K562 (cell line): ENCODE measurements around the gene RPAP2. TPM values are rescaled to one million over a fixed set of nuclear protein-coding genes. Genes with fewer than 3 reads are reported as not detected.
A peak's percentile ranks its signal among the peaks of the same experiment; 100 is the strongest.

Source experiments
- ATF1 ChIP-seq, 2 experiments: fragments of 450-650 bp in 1 of 2; IDR thresholded peaks; 2 replicates each; pipeline ENCODE4 v1.6.1; 2016; ENCODE audit warnings: missing compliant biosample characterization in 1 of 2, missing genetic modification characterization in 1 of 2
- ATF4 ChIP-seq: fragments of 450-650 bp; formaldehyde crosslinking; IDR thresholded peaks from 2 replicates; pipeline ENCODE4 v1.4.0; 2022; ENCODE audit warnings: mild to moderate bottlenecking, moderate library complexity
- BCOR ChIP-seq: fragments of 450-650 bp; IDR thresholded peaks from 2 replicates; pipeline ENCODE4 v1.6.1; 2016
- BRD9 ChIP-seq: fragments of 450-650 bp; IDR thresholded peaks from 2 replicates; pipeline ENCODE4 v1.6.1; 2018; ENCODE audit warnings: low read depth; ENCODE audit not compliant: partially characterized antibody
- CAMTA2 ChIP-seq: fragments of 250-450 bp; sonication (Bioruptor Pico); conservative IDR thresholded peaks from 2 replicates; pipeline ENCODE4 v1.5.1; 2022
- CTBP1 ChIP-seq: fragments of 450-650 bp; IDR thresholded peaks from 2 replicates; pipeline ENCODE4 v1.6.1; 2016; ENCODE audit warnings: borderline replicate concordance
- E2F6 ChIP-seq, 2 experiments: IDR thresholded peaks; 2 replicates each; pipeline ENCODE4 v1.6.1; 2011; ENCODE audit warnings: borderline replicate concordance in 1 of 2, control low read depth in 1 of 2, low read depth in 1 of 2, low read length in 1 of 2, mild to moderate bottlenecking in 1 of 2, mixed read lengths in 1 of 2, moderate library complexity in 1 of 2; ENCODE audit not compliant: insufficient read depth in 1 of 2, insufficient read length in 1 of 2, poor library complexity in 1 of 2, severe bottlenecking in 1 of 2; ENCODE audit errors: extremely low read depth in 1 of 2
- EHMT2 ChIP-seq: fragments of 450-650 bp; IDR thresholded peaks from 2 replicates; pipeline ENCODE4 v1.6.1; 2018; ENCODE audit warnings: antibody characterized with exemption
- ESRRA ChIP-seq: fragments of 450-650 bp; IDR thresholded peaks from 2 replicates; pipeline ENCODE4 v1.6.1; 2014; ENCODE audit warnings: low read depth, mild to moderate bottlenecking, moderate library complexity, borderline replicate concordance
- ETV5 ChIP-seq: sonication (generic); formaldehyde crosslinking; IDR thresholded peaks from 2 replicates; pipeline ENCODE4 v1.4.0; 2020; ENCODE audit warnings: low read depth, mild to moderate bottlenecking, missing genetic modification reagents
- FOS ChIP-seq: IDR thresholded peaks from 3 replicates; pipeline ENCODE4 v1.6.1; 2011; ENCODE audit not compliant: insufficient read length; ENCODE audit errors: extremely low read depth
- FOXJ2 ChIP-seq: fragments of 200-800 bp; sonication (Bioruptor generic); IDR thresholded peaks from 2 replicates; pipeline ENCODE4 v1.6.1; 2016; ENCODE audit warnings: missing genetic modification characterization, missing compliant biosample characterization
- GTF2E2 ChIP-seq: fragments of 200-800 bp; sonication (Bioruptor generic); IDR thresholded peaks from 2 replicates; pipeline ENCODE4 v1.6.1; 2016; ENCODE audit warnings: missing genetic modification characterization, missing compliant biosample characterization
- IRF1 ChIP-seq: sonication (generic); formaldehyde crosslinking; IDR thresholded peaks from 2 replicates; pipeline ENCODE4 v1.8.0; 2022; ENCODE audit warnings: missing genetic modification reagents, mild to moderate bottlenecking, borderline replicate concordance
- NR2C1 ChIP-seq, 2 experiments: fragments of 450-650 bp; IDR thresholded peaks; 2 replicates each; pipeline ENCODE4 v1.6.1; 2017; ENCODE audit warnings: mild to moderate bottlenecking in 2 of 2, antibody characterized with exemption in 1 of 2, inconsistent platforms in 1 of 2, missing compliant biosample characterization in 1 of 2, missing genetic modification characterization in 1 of 2
- SIN3A ChIP-seq, 2 experiments: fragments of 150-350 bp in 1 of 2; IDR thresholded peaks; 2 replicates each; pipeline ENCODE4 v1.6.1; 2011 to 2016; ENCODE audit warnings: borderline replicate concordance in 2 of 2, low read depth in 2 of 2, low read length in 2 of 2, mild to moderate bottlenecking in 2 of 2, moderate library complexity in 2 of 2; ENCODE audit not compliant: control insufficient read depth in 1 of 2
- SIX5 ChIP-seq, 2 experiments: IDR thresholded peaks; 2 replicates each; pipeline ENCODE4 v1.6.1; 2011; ENCODE audit warnings: low read length in 2 of 2, borderline replicate concordance in 1 of 2, low read depth in 1 of 2, mild to moderate bottlenecking in 1 of 2, moderate library complexity in 1 of 2; ENCODE audit not compliant: insufficient read depth in 1 of 2
- TBL1XR1 ChIP-seq, 2 experiments: IDR thresholded peaks; 2 replicates each; pipeline ENCODE4 v1.6.1; 2012; ENCODE audit warnings: improper control_type of control experiment in 2 of 2, low read length in 2 of 2, mild to moderate bottlenecking in 1 of 2
- TEAD1 ChIP-seq, 2 experiments: fragments of 450-650 bp in 1 of 2; sonication (generic) in 1 of 2; formaldehyde crosslinking; IDR thresholded peaks; 2 replicates each; pipeline versions ENCODE4 v1.4.0 to v1.8.0; 2020 to 2022; ENCODE audit warnings: mild to moderate bottlenecking in 2 of 2, missing genetic modification reagents in 1 of 2
- TRIM28 ChIP-seq: fragments of 450-650 bp; IDR thresholded peaks from 2 replicates; pipeline ENCODE4 v1.6.1; 2017
- ZBTB1 ChIP-seq: sonication (generic); formaldehyde crosslinking; IDR thresholded peaks from 2 replicates; pipeline ENCODE4 v1.8.1; 2023; ENCODE audit warnings: missing genetic modification reagents, low read depth, mild to moderate bottlenecking, borderline replicate concordance
- ZC3H11A ChIP-seq: IDR thresholded peaks from 2 replicates; pipeline ENCODE4 v1.6.1; 2012; ENCODE audit warnings: low read depth, low read length, improper control_type of control experiment
- ZFPM2 ChIP-seq: fragments of 250-450 bp; sonication (Bioruptor Pico); IDR thresholded peaks from 2 replicates; pipeline ENCODE4 v1.5.1; 2022; ENCODE audit warnings: mild to moderate bottlenecking
- ZNF212 ChIP-seq: fragments of 450-650 bp; formaldehyde crosslinking; IDR thresholded peaks from 2 replicates; pipeline ENCODE4 v1.4.0; 2020; ENCODE audit warnings: mild to moderate bottlenecking
- ZNF274 ChIP-seq: IDR thresholded peaks from 2 replicates; pipeline ENCODE4 v1.6.1; 2011; ENCODE audit warnings: low read depth, mild to moderate bottlenecking, low read length, moderate library complexity, borderline replicate concordance
- polyA plus RNA-seq, 8 experiments: library from polyadenylated mRNA; depleted of rRNA in 4 of 8; stranded (reverse) in 5 of 8; unstranded in 3 of 8; fragments of >200 nt; fragmentation: Nextera tagmentation in 2 of 8; fragmentation: Illumina TruSeq in 1 of 8; extraction: Ambion mirVana in 2 of 8; extraction: Trizol in 1 of 8; gene quantifications; 2 replicates each; pipeline versions ENCODE4 v1.2.1 to v1.2.3, GENCODE V29; 2011 to 2014; ENCODE audit warnings: inconsistent platforms in 1 of 8, missing spikeins in 1 of 8
- total RNA-seq, 7 experiments: library from RNA; depleted of rRNA in 6 of 7; stranded (reverse); fragments of >200 nt in 6 of 7; fragmentation: Illumina TruSeq in 2 of 7; extraction: Trizol in 2 of 7; gene quantifications; 2 replicates each; pipeline versions ENCODE4 v1.2.1 to v1.2.3, GENCODE V29; 2011 to 2021; ENCODE audit warnings: low replicate concordance in 1 of 7

RPAP2 gene
- total and polyA plus RNA-seq, 9 of the 15 experiments (the other 6 are each of a cell fraction or from before 2014, with no cell fraction given), result 6.2 to 41.7 (median 28.7) TPM

- TF ChIP-seq SIX5 (IDR thresholded peaks at IDR 0.05; ENCODE audit: borderline replicate concordance in 1 of 2, insufficient read depth in 1 of 2, low read depth in 1 of 2, low read length in 2 of 2), result no peak
- no peak for TF ChIP-seq BRD9
- TF ChIP-seq BCOR, result 0 out of 2 replicates have a peak, but pooled peaks have one; percentile 51
- TF ChIP-seq CAMTA2 (CRISPR knock-in tag), result no peak
- TF ChIP-seq ZNF274, result no peak
- no peak for TF ChIP-seq ATF1 (CRISPR knock-in tag; IDR thresholded peaks at IDR 0.05)
- TF ChIP-seq ATF1 (tag; IDR thresholded peaks at IDR 0.05), result peak; percentile 87
- peak; percentile 21; the same call in 1 of the 2 replicates for TF ChIP-seq ETV5
- TF ChIP-seq ZNF212, result no peak
- TF ChIP-seq NR2C1 (IDR thresholded peaks at IDR 0.05), result no peak
- TF ChIP-seq NR2C1 (tag; IDR thresholded peaks at IDR 0.05), result no peak
- no peak for TF ChIP-seq TRIM28
- TF ChIP-seq ZBTB1 (CRISPR knock-in tag), result no peak
- TF ChIP-seq GTF2E2, result peak; percentile 62; the same call in 1 of the 2 replicates
- TF ChIP-seq ATF4 (CRISPR knock-in tag), result no peak
- no peak for TF ChIP-seq ZC3H11A
- no peak for TF ChIP-seq TBL1XR1 (IDR thresholded peaks at IDR 0.05; ENCODE audit: low read length in 2 of 2)
- peak; percentile 38 to 49 for TF ChIP-seq E2F6 (IDR thresholded peaks at IDR 0.05; ENCODE audit: borderline replicate concordance in 1 of 2, extremely low read depth in 1 of 2, insufficient read depth in 1 of 2, insufficient read length in 1 of 2, low read depth in 1 of 2, low read length in 1 of 2, poor library complexity in 1 of 2, severe bottlenecking in 1 of 2)
- no peak for TF ChIP-seq EHMT2
- no peak for TF ChIP-seq ESRRA
- peak in 1 of 2 experiments; percentile 39; a peak in 1 of 4 replicates for TF ChIP-seq TEAD1 (CRISPR knock-in tag; IDR thresholded peaks at IDR 0.05)
- no peak for TF ChIP-seq FOXJ2
- TF ChIP-seq FOS, result no peak
- TF ChIP-seq ZFPM2, result no peak
- no peak for TF ChIP-seq IRF1 (CRISPR knock-in tag)
- TF ChIP-seq SIN3A (IDR thresholded peaks at IDR 0.05; ENCODE audit: borderline replicate concordance in 2 of 2, control insufficient read depth in 1 of 2, low read depth in 2 of 2, low read length in 2 of 2), result peak; percentile 29 to 79; a peak in 2 of 4 replicates
- TF ChIP-seq CTBP1, result peak; percentile 89
Observed at GRCh38 chr1:92298573-92299476, at the start of gene RPAP2, which contains the start of gene GLMN (continued).
